ENCODE measurements around the gene RALGAPA1.

DNA sequence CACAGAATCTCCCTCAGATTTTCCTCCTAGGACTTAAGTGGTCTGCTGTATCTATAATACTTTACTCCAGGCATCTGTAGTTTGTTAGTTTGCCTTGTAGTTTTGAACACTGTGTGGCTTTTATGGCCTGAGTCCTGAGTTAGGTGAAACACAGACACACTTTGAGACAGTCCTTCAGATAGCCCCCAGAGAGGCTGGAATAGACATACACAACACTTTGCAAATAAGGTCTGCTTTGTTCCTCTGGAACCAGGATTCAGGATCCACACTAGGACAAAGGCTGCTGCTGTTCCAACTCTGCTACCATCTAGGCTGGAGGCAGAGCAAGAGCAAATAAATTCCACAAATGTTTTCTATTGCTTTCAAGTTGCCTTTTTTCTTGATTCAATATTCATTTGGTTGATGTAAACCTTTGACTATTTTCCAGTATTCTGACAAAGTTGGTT lies 316.5 kb downstream of the RALGAPA1 start:
- TF ChIP-seq, protein P1, sequence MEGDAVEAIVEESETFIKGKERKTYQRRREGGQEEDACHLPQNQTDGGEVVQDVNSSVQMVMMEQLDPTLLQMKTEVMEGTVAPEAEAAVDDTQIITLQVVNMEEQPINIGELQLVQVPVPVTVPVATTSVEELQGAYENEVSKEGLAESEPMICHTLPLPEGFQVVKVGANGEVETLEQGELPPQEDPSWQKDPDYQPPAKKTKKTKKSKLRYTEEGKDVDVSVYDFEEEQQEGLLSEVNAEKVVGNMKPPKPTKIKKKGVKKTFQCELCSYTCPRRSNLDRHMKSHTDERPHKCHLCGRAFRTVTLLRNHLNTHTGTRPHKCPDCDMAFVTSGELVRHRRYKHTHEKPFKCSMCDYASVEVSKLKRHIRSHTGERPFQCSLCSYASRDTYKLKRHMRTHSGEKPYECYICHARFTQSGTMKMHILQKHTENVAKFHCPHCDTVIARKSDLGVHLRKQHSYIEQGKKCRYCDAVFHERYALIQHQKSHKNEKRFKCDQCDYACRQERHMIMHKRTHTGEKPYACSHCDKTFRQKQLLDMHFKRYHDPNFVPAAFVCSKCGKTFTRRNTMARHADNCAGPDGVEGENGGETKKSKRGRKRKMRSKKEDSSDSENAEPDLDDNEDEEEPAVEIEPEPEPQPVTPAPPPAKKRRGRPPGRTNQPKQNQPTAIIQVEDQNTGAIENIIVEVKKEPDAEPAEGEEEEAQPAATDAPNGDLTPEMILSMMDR (IDR thresholded peaks at IDR 0.05; ENCODE audit: low read depth, low read length, missing input control) = no peak
- TF ChIP-seq HNF4A (conservative IDR thresholded peaks at IDR 0.05) (no peak), YY1 (IDR thresholded peaks at IDR 0.05) (no peak), GABPA (IDR thresholded peaks at IDR 0.05 in 1 of 2, conservative IDR thresholded peaks at IDR 0.05 in 1 of 2) (no peak), EGR1 (IDR thresholded peaks at IDR 0.05; ENCODE audit: low read depth in 2 of 2) (no peak), JUND (IDR thresholded peaks at IDR 0.05) (no peak), TAF1 (conservative IDR thresholded peaks at IDR 0.05) (no peak), SP1 (IDR thresholded peaks at IDR 0.05) (no peak)
- TF ChIP-seq, protein P2, sequence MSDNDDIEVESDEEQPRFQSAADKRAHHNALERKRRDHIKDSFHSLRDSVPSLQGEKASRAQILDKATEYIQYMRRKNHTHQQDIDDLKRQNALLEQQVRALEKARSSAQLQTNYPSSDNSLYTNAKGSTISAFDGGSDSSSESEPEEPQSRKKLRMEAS (IDR thresholded peaks at IDR 0.05) = no peak
